HG02973 (cell line): ENCODE data around the gene QPCTL.
"Not testable (repeated sequence)": the region's sequence is repeated elsewhere in the genome, so short reads cannot be mapped to it uniquely, and the experiment has no call there.

Source experiments
- ATAC-seq: cut with Tn5 transposase; IDR thresholded peaks from one replicate; pipeline ENCODE4 v1.9.1; 2021; ENCODE audit warnings: moderate library complexity; ENCODE audit not compliant: unreplicated experiment

Gene QPCTL

GRCh38 chr19:45674946-45675345 is 17.5 kb upstream of the QPCTL start:
- ATAC-seq: no peak

- no peak for ATAC-seq
Observed at GRCh38 chr19:45676851-45677263, 15.6 kb upstream of the QPCTL start.

- ATAC-seq: no peak
Observed at GRCh38 chr19:45677351-45678230, 14.9 kb upstream of the QPCTL start.

- no peak for ATAC-seq
Observed at GRCh38 chr19:45681391-45682015, 11.0 kb upstream of the QPCTL start.

GRCh38 chr19:45682117-45682516 is 10.3 kb upstream of the QPCTL start:
- ATAC-seq: no peak

- no peak for ATAC-seq
Observed at GRCh38 chr19:45682908-45683307, 9.6 kb upstream of the QPCTL start.

- not testable (repeated sequence) for ATAC-seq
Observed at GRCh38 chr19:45685045-45685444, 7.4 kb upstream of the QPCTL start.

GRCh38 chr19:45687599-45687998 is 4.9 kb upstream of the QPCTL start:
- ATAC-seq: no peak

- ATAC-seq: peak; percentile 37
Observed at GRCh38 chr19:45691516-45692186, 815 bp upstream of the QPCTL start, which contains the start of gene SNRPD2. Gene SNRPD2, minus strand, starts transcription at chr19:45691953. Its CDS starts 65 bp downstream, at chr19:45691888.

GRCh38 chr19:45693106-45693788 is 781 bp downstream of the QPCTL start:
- no peak for ATAC-seq

- no peak for ATAC-seq
Observed at GRCh38 chr19:45701676-45702075, 9.2 kb downstream of the QPCTL start.

- no peak for ATAC-seq
Observed at GRCh38 chr19:45705115-45705514, 12.6 kb downstream of the QPCTL start.

GRCh38 chr19:45705710-45706415 is 13.4 kb downstream of the QPCTL start:
- ATAC-seq: no peak

- no peak for ATAC-seq
Observed at GRCh38 chr19:45710356-45711130, 18.1 kb downstream of the QPCTL start.

- ATAC-seq: no peak
Observed at GRCh38 chr19:45711851-45712698, 19.6 kb downstream of the QPCTL start.

GRCh38 chr19:45712699-45713067 is 20.2 kb downstream of the QPCTL start:
- ATAC-seq: no peak

GRCh38 chr19:45713141-45713540 is 20.7 kb downstream of the QPCTL start:
- ATAC-seq: no peak

GRCh38 chr19:45715139-45715538 is 22.7 kb downstream of the QPCTL start:
- ATAC-seq: no peak
